ENCODE results near the gene BUD13. TPM values are rescaled to one million over a fixed set of nuclear protein-coding genes. Genes with fewer than 3 reads are reported as not detected.

The BUD13 gene
- total and polyA plus RNA-seq, 10 of the 15 experiments (the other 5 are each of a cell fraction or from before 2014, with no cell fraction given) = 10.9 to 36.5 (median 24.7) TPM

DNA sequence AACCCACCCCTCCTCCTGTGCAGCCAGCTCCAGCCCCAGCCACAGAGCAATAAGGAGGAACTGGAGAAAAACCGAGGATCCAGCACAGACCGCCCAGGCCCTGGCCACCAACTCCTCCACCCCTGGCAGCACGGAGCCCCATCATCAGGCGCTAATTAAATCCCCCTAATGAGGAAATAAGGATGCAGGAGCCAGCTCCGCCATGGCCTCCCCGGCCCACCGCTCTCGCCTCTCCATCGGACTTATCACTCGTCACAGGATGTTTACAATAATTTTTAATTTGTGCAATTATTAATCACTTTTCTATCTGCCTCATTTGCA lies 42.6 kb downstream of the BUD13 start:
- BruUV-seq (replicated peaks) = no TSS peak
- in situ Hi-C loops (cut with MboI) (no loop called here), intact Hi-C loops (cut with micrococcal nuclease; ENCODE audit: unreplicated experiment) (no loop called here)
- DNase-seq (ENCODE audit: low read depth, low spot score) = no peak
- no peak overlapping the region for H3K27ac ChIP-seq (ENCODE audit: control insufficient read depth, insufficient read depth)
- no peak overlapping the region for H3K4me2 ChIP-seq (ENCODE audit: control insufficient read depth, insufficient read depth)
- H3K79me2 ChIP-seq (ENCODE audit: control insufficient read depth, insufficient read depth, low read length) = no peaks in the 10 kb centered on the region
- 55% methylated on average over 10 of the region's 10 CpGs for WGBS (ENCODE audit: insufficient coverage, insufficient replicate concordance, low lambda C conversion rate, missing lambda C conversion rate)
- FAIRE-seq = no peak
- no peak overlapping the region for H2AFZ ChIP-seq (ENCODE audit: control insufficient read depth, low read depth, low read length)
- no peaks in the 10 kb centered on the region for H3K9me3 ChIP-seq (replicated peaks; ENCODE audit: control insufficient read depth, insufficient read depth, low read length)
- TF ChIP-seq GATAD2B (conservative IDR thresholded peaks at IDR 0.05; ENCODE audit: low read depth) (no peak), ZNF384 (IDR thresholded peaks at IDR 0.05; ENCODE audit: borderline replicate concordance, low read depth, low read length) (no peak), ASH2L (IDR thresholded peaks at IDR 0.05; ENCODE audit: borderline replicate concordance, low read depth) (no peak), POLR2AphosphoS2 (IDR thresholded peaks at IDR 0.05; ENCODE audit: low read depth, low read length) (no peak), RFX5 (IDR thresholded peaks at IDR 0.05; ENCODE audit: low read depth, low read length) (no peak), SIN3A (IDR thresholded peaks at IDR 0.05; ENCODE audit: low read depth, low read length) (no peak), CHD1 (IDR thresholded peaks at IDR 0.05; ENCODE audit: low read depth, low read length) (no peak), CREM (IDR thresholded peaks at IDR 0.05; ENCODE audit: low read depth) (no peak), HDAC2 (IDR thresholded peaks at IDR 0.05) (no peak), PAX8 (IDR thresholded peaks at IDR 0.05) (no peak), RAD51 (IDR thresholded peaks at IDR 0.05) (no peak), MTA2 (IDR thresholded peaks at IDR 0.05; ENCODE audit: low read depth) (no peak), ZBED1 (IDR thresholded peaks at IDR 0.05; ENCODE audit: borderline replicate concordance) (no peak)
- TF ChIP-seq, protein P1, sequence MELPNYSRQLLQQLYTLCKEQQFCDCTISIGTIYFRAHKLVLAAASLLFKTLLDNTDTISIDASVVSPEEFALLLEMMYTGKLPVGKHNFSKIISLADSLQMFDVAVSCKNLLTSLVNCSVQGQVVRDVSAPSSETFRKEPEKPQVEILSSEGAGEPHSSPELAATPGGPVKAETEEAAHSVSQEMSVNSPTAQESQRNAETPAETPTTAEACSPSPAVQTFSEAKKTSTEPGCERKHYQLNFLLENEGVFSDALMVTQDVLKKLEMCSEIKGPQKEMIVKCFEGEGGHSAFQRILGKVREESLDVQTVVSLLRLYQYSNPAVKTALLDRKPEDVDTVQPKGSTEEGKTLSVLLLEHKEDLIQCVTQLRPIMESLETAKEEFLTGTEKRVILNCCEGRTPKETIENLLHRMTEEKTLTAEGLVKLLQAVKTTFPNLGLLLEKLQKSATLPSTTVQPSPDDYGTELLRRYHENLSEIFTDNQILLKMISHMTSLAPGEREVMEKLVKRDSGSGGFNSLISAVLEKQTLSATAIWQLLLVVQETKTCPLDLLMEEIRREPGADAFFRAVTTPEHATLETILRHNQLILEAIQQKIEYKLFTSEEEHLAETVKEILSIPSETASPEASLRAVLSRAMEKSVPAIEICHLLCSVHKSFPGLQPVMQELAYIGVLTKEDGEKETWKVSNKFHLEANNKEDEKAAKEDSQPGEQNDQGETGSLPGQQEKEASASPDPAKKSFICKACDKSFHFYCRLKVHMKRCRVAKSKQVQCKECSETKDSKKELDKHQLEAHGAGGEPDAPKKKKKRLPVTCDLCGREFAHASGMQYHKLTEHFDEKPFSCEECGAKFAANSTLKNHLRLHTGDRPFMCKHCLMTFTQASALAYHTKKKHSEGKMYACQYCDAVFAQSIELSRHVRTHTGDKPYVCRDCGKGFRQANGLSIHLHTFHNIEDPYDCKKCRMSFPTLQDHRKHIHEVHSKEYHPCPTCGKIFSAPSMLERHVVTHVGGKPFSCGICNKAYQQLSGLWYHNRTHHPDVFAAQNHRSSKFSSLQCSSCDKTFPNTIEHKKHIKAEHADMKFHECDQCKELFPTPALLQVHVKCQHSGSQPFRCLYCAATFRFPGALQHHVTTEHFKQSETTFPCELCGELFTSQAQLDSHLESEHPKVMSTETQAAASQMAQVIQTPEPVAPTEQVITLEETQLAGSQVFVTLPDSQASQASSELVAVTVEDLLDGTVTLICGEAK (IDR thresholded peaks at IDR 0.05; ENCODE audit: borderline replicate concordance) = no peak
- TF ChIP-seq, protein P2, sequence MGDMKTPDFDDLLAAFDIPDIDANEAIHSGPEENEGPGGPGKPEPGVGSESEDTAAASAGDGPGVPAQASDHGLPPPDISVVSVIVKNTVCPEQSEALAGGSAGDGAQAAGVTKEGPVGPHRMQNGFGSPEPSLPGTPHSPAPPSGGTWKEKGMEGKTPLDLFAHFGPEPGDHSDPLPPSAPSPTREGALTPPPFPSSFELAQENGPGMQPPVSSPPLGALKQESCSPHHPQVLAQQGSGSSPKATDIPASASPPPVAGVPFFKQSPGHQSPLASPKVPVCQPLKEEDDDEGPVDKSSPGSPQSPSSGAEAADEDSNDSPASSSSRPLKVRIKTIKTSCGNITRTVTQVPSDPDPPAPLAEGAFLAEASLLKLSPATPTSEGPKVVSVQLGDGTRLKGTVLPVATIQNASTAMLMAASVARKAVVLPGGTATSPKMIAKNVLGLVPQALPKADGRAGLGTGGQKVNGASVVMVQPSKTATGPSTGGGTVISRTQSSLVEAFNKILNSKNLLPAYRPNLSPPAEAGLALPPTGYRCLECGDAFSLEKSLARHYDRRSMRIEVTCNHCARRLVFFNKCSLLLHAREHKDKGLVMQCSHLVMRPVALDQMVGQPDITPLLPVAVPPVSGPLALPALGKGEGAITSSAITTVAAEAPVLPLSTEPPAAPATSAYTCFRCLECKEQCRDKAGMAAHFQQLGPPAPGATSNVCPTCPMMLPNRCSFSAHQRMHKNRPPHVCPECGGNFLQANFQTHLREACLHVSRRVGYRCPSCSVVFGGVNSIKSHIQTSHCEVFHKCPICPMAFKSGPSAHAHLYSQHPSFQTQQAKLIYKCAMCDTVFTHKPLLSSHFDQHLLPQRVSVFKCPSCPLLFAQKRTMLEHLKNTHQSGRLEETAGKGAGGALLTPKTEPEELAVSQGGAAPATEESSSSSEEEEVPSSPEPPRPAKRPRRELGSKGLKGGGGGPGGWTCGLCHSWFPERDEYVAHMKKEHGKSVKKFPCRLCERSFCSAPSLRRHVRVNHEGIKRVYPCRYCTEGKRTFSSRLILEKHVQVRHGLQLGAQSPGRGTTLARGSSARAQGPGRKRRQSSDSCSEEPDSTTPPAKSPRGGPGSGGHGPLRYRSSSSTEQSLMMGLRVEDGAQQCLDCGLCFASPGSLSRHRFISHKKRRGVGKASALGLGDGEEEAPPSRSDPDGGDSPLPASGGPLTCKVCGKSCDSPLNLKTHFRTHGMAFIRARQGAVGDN (IDR thresholded peaks at IDR 0.05) = no peak
- no peaks in the 10 kb centered on the region; a peak in 2 of 4 replicates for H3K27me3 ChIP-seq (replicated peaks in 1 of 2; ENCODE audit: control insufficient read depth in 2 of 2, insufficient read depth in 2 of 2, low read length in 1 of 2)
- peaks cover 16% of the 10 kb centered on the region for H3K4me1 ChIP-seq (ENCODE audit: control insufficient read depth, insufficient read depth, low read length)
- no peak overlapping the region for H3K9ac ChIP-seq (ENCODE audit: control insufficient read depth, insufficient read depth, low read length)
- ChIA-PET SMC1A (ENCODE audit: uncharacterized antibody, unreplicated experiment) (no interaction called here), POLR2A (no interaction called here), CTCF (no interaction called here), RAD21 (ENCODE audit: unreplicated experiment) (no interaction called here)
- ATAC-seq = no peak
- H3K4me3 ChIP-seq = no peak overlapping the region
- H3K36me3 ChIP-seq (ENCODE audit: control insufficient read depth in 2 of 2, insufficient read depth in 2 of 2, low read length in 1 of 2) = no peaks in the 10 kb centered on the region
- no peaks in the 10 kb centered on the region for H4K20me1 ChIP-seq (ENCODE audit: control insufficient read depth, insufficient read depth)
